Uterus (tissue), 2 donors: ENCODE results near the gene TPPP.
"Not testable (repeated sequence)": the region's sequence is repeated elsewhere in the genome, so short reads cannot be mapped to it uniquely, and the experiment has no call there.

ENCODE experiments used
- POLR2A ChIP-seq, 2 donors: fragments of 450-650 bp; IDR thresholded peaks; one replicate each; pipeline ENCODE4 v1.6.1; 2016; ENCODE audit warnings: antibody characterized with exemption in 2 of 2, mild to moderate bottlenecking in 1 of 2, moderate library complexity in 1 of 2
- TF ChIP-seq, protein P1 (sequence below), 4 experiments: fragments of 200-600 bp in 2 of 4; fragments of 450-650 bp in 2 of 4; sonication (generic) in 2 of 4; IDR thresholded peaks; one replicate each; pipeline ENCODE4 v1.5.1; 2016 to 2019; ENCODE audit warnings: antibody characterized with exemption in 4 of 4, mild to moderate bottlenecking in 2 of 4, moderate library complexity in 1 of 4

DNA sequence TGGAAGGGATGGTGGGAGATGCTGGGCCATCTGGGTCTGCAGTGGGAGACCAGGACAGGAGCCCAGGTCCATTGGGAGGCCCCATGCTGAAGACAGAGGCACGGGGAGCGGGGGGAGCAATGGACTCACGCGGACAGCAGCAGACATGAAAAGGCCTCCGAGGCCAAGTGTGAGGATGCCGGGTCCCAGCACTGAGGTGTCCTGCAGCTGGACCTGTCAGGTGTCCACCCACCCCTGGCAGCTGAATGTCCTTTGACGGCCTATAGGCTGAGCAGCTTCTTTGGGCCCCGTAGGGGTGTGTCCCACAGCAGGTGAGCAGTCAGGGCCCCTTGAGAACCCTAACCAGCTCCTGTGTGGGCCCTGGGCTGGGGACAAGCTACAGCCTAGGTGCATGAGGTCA lies 3.0 kb upstream of the TPPP start:
- TF ChIP-seq, protein P1, sequence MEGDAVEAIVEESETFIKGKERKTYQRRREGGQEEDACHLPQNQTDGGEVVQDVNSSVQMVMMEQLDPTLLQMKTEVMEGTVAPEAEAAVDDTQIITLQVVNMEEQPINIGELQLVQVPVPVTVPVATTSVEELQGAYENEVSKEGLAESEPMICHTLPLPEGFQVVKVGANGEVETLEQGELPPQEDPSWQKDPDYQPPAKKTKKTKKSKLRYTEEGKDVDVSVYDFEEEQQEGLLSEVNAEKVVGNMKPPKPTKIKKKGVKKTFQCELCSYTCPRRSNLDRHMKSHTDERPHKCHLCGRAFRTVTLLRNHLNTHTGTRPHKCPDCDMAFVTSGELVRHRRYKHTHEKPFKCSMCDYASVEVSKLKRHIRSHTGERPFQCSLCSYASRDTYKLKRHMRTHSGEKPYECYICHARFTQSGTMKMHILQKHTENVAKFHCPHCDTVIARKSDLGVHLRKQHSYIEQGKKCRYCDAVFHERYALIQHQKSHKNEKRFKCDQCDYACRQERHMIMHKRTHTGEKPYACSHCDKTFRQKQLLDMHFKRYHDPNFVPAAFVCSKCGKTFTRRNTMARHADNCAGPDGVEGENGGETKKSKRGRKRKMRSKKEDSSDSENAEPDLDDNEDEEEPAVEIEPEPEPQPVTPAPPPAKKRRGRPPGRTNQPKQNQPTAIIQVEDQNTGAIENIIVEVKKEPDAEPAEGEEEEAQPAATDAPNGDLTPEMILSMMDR (IDR thresholded peaks at IDR 0.05), result not testable (repeated sequence)
- TF ChIP-seq POLR2A (IDR thresholded peaks at IDR 0.05), result not testable (repeated sequence)
